Measurements from ENCODE around the gene CTU2. TPM values are rescaled to one million over a fixed set of nuclear protein-coding genes. Genes with fewer than 3 reads are reported as not detected.

CTU2 gene
- total and polyA plus RNA-seq, 2 of the 8 experiments (the other 6 are each of a cell fraction or from before 2014, with no cell fraction given) = 32.7 to 42.9 TPM

DNA sequence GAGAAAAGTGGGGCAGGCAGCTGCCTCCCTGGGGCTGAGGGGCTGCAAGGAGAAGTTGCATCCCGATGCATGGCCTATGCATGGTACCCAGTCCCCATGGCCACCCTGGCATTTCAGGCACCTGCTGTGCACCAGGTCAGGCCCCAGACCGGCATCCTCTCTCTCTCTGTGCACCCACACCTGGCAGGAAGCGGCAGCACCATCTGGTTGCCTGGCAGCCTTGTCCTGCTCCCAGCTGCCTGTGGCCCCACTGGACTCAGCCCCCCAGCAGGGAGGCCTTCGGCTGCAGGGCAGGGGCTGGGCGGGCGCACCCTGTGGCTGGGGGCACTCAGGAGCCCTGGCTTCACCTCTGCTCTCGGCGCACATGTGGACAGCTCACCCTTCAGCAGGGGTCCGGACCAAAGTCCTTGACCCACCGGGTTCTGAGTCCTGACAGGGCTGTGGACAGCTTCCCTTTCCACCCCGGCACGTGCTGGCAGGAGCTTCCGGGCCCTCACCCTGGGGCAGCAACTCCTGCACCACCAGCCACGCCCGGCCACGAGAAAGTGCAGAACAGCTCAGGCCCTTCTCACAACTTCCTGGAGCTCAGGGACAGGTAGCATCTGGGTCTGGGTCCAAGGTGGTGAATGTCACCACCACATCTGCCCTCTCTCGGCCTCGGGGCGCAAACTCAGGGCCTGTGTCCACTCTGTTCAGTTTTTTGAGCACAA is 36.7 kb downstream of the CTU2 start:
- H3K14ac ChIP-seq (ENCODE audit: insufficient read length) = no peak overlapping the region
- no peaks in the 10 kb centered on the region for H3K23me2 ChIP-seq (ENCODE audit: low read depth, low read length)
- no peak overlapping the region for H3K18ac ChIP-seq (ENCODE audit: extremely low read depth, low read length)
- H2BK20ac ChIP-seq (ENCODE audit: low read length) = no peak overlapping the region
- no peak overlapping the region for H3K4me2 ChIP-seq (ENCODE audit: insufficient read depth in 1 of 2, low read depth in 2 of 2, low read length in 2 of 2)
- peaks cover 0 to 4% of the 10 kb centered on the region in 2 experiments for H4K20me1 ChIP-seq (replicated peaks in 1 of 2; ENCODE audit: control insufficient read depth in 1 of 2, insufficient read depth in 2 of 2, low read length in 2 of 2)
- no peak overlapping the region for H2AK5ac ChIP-seq (ENCODE audit: low read depth, low read length)
- H4K8ac ChIP-seq (ENCODE audit: extremely low read depth, insufficient read depth, low read length) = no peak overlapping the region
- no peak overlapping the region for H4K5ac ChIP-seq (ENCODE audit: insufficient read length, low read depth, low read length)
- no peaks in the 10 kb centered on the region for H3K79me2 ChIP-seq (ENCODE audit: control insufficient read depth in 1 of 2, insufficient read depth in 2 of 2, low read length in 2 of 2)
- H2BK12ac ChIP-seq (ENCODE audit: low read depth, low read length) = no peak overlapping the region
- H4K91ac ChIP-seq (replicated peaks; ENCODE audit: insufficient read length, low read length) = no peak overlapping the region
- no peak overlapping the region for H3K27ac ChIP-seq (ENCODE audit: low read depth, low read length)
- no peak overlapping the region for H3K9ac ChIP-seq (replicated peaks in 1 of 4; ENCODE audit: extremely low read depth in 1 of 4, low read depth in 3 of 4, low read length in 3 of 4)
- no peak overlapping the region for H3K4ac ChIP-seq (replicated peaks; ENCODE audit: insufficient read length, low read depth, low read length)
- H2BK15ac ChIP-seq (ENCODE audit: low read length) = no peak overlapping the region
- no peaks in the 10 kb centered on the region for H3K79me1 ChIP-seq (ENCODE audit: low read depth, low read length)
- TF ChIP-seq, protein P1, sequence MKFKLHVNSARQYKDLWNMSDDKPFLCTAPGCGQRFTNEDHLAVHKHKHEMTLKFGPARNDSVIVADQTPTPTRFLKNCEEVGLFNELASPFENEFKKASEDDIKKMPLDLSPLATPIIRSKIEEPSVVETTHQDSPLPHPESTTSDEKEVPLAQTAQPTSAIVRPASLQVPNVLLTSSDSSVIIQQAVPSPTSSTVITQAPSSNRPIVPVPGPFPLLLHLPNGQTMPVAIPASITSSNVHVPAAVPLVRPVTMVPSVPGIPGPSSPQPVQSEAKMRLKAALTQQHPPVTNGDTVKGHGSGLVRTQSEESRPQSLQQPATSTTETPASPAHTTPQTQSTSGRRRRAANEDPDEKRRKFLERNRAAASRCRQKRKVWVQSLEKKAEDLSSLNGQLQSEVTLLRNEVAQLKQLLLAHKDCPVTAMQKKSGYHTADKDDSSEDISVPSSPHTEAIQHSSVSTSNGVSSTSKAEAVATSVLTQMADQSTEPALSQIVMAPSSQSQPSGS (IDR thresholded peaks at IDR 0.05; ENCODE audit: low read length) = no peak
- no peak for TF ChIP-seq YY1 (IDR thresholded peaks at IDR 0.05; ENCODE audit: low read depth, low read length)
- no peak for TF ChIP-seq BCL11A (IDR thresholded peaks at IDR 0.05; ENCODE audit: low read depth in 2 of 2, low read length in 2 of 2)
- no peak for TF ChIP-seq KDM4A (IDR thresholded peaks at IDR 0.05; ENCODE audit: low read depth, low read length, severe bottlenecking)
- TF ChIP-seq SIX5 (IDR thresholded peaks at IDR 0.05; ENCODE audit: low read depth, low read length) = no peak
- TF ChIP-seq CBX8 (IDR thresholded peaks at IDR 0.05; ENCODE audit: borderline replicate concordance, low read depth, low read length) = no peak
- no peak for TF ChIP-seq SRF (IDR thresholded peaks at IDR 0.05; ENCODE audit: low read depth, low read length)
- TF ChIP-seq, protein P2, sequence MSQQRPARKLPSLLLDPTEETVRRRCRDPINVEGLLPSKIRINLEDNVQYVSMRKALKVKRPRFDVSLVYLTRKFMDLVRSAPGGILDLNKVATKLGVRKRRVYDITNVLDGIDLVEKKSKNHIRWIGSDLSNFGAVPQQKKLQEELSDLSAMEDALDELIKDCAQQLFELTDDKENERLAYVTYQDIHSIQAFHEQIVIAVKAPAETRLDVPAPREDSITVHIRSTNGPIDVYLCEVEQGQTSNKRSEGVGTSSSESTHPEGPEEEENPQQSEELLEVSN (IDR thresholded peaks at IDR 0.05) = no peak
- no peak for TF ChIP-seq TAF7 (optimal IDR thresholded peaks at IDR 0.05; ENCODE audit: borderline replicate concordance, low read depth, low read length)
- no peak for TF ChIP-seq SIN3A (conservative IDR thresholded peaks at IDR 0.05 in 1 of 2, IDR thresholded peaks at IDR 0.05 in 1 of 2; ENCODE audit: low read depth in 1 of 2, low read length in 2 of 2)
- no peak overlapping the region for H3K23ac ChIP-seq (ENCODE audit: insufficient read length)
- H3K9me3 ChIP-seq (ENCODE audit: insufficient read depth in 2 of 2, low read depth in 1 of 2, low read length in 1 of 2) = no peaks in the 10 kb centered on the region
- FAIRE-seq = no peak
- no peak overlapping the region for H3K56ac ChIP-seq (replicated peaks; ENCODE audit: insufficient read length, low read depth, low read length)
- peaks cover 0 to 11% (median 6%) of the 10 kb centered on the region in 4 experiments; a peak in 4 of 7 replicates for H3K4me1 ChIP-seq (replicated peaks in 1 of 4; ENCODE audit: control insufficient read depth in 3 of 4, insufficient read depth in 4 of 4, low read length in 3 of 4)
- H3K4me3 ChIP-seq (ENCODE audit: extremely low read depth in 1 of 4, insufficient read depth in 2 of 4, low read depth in 3 of 4, low read length in 4 of 4) = no peak overlapping the region
- CTCF ChIA-PET (ENCODE audit: partially characterized antibody) = interaction anchor here (0.6 to 25.0 kb wide), 25 partner anchors 6 to 1059 kb away, joined by 3 to 251 read pairs (median 4); partner anchors contain the start of gene CDT1
- H3K27me3 ChIP-seq (replicated peaks in 1 of 4; ENCODE audit: control insufficient read depth in 3 of 4, extremely low read depth in 1 of 4, insufficient read depth in 3 of 4, low read length in 3 of 4) = no peaks in the 10 kb centered on the region
- no peak for DNase-seq (ENCODE audit: low read depth in 1 of 2, low spot score in 2 of 2)
- no peak overlapping the region for H2BK5ac ChIP-seq (ENCODE audit: low read depth, low read length)
- 95% methylated on average over 15 of the region's 19 CpGs; no CpG with 5 or more reads in 1 of the 2 experiments for WGBS, 2 experiments (ENCODE audit: extremely low coverage in 1 of 2, insufficient coverage in 1 of 2, insufficient read length in 1 of 2, insufficient replicate concordance in 2 of 2, low coverage in 1 of 2, low lambda C conversion rate in 2 of 2, missing lambda C conversion rate in 1 of 2)
- POLR2A ChIA-PET (ENCODE audit: partially characterized antibody) = interaction anchor here (1.0 kb wide), 1 partner anchor 64 kb away, joined by 3 read pairs; no protein-coding TSS in a partner anchor
- H2AFZ ChIP-seq (ENCODE audit: low read length) = no peak overlapping the region
- H3K36me3 ChIP-seq (ENCODE audit: control insufficient read depth in 2 of 4, insufficient read depth in 4 of 4, low read length in 3 of 4) = no peaks in the 10 kb centered on the region
- no peak overlapping the region for H2BK120ac ChIP-seq (replicated peaks; ENCODE audit: low read depth, low read length)

Data from H1 (cell line).